22Rv1 (cell line): Measurements from ENCODE around the gene SPATA12.

Source experiments
- ZFX ChIP-seq: fragments of 450-650 bp; IDR thresholded peaks from 2 replicates; pipeline ENCODE4 v1.6.1; 2017; ENCODE audit warnings: antibody characterized with exemption, borderline replicate concordance
- TF ChIP-seq, protein P1 (sequence below): fragments of 450-650 bp; IDR thresholded peaks from 2 replicates; pipeline ENCODE4 v1.5.1; 2017; ENCODE audit warnings: mild to moderate bottlenecking

DNA sequence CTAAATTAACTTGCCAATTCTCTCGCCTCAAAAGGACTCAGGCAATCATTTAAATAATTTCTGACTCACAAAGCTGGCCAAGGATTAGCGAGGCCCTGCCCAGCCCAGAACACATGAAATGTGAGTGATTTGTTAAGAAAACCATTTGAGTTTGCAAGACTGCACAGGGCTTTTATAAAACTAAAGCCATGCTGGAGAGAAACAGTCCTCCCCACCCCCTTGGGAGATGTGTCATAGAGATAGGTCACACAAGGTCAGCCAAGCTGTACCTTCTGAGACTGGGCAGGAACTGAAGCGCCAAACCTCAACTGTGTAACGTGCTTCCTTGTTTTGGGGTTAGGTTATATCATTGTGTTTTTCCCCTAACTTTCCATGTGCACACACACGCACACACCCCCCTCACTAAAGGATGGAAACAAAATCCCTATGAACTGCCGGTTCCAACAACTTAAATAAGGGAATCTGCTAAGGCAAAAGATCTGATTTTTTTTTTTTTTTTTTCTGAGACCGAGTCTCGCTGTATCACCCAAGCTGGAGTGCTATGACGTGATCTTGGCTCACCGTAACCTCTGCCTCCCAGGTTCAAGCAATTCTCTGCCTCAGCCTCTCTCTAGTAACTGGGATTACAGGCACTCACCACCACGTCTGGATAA lies 8.1 kb downstream of the SPATA12 start:
- TF ChIP-seq, protein P1, sequence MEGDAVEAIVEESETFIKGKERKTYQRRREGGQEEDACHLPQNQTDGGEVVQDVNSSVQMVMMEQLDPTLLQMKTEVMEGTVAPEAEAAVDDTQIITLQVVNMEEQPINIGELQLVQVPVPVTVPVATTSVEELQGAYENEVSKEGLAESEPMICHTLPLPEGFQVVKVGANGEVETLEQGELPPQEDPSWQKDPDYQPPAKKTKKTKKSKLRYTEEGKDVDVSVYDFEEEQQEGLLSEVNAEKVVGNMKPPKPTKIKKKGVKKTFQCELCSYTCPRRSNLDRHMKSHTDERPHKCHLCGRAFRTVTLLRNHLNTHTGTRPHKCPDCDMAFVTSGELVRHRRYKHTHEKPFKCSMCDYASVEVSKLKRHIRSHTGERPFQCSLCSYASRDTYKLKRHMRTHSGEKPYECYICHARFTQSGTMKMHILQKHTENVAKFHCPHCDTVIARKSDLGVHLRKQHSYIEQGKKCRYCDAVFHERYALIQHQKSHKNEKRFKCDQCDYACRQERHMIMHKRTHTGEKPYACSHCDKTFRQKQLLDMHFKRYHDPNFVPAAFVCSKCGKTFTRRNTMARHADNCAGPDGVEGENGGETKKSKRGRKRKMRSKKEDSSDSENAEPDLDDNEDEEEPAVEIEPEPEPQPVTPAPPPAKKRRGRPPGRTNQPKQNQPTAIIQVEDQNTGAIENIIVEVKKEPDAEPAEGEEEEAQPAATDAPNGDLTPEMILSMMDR, result no peak
- TF ChIP-seq ZFX, result no peak
